Tongue (tissue), 2 donors: ENCODE data around the gene TCEAL3. TPM values are rescaled to one million over a fixed set of nuclear protein-coding genes. Genes with fewer than 3 reads are reported as not detected.
"Not testable (repeated sequence)": the region's sequence is repeated elsewhere in the genome, so short reads cannot be mapped to it uniquely, and the experiment has no call there.

Source experiments
- DNase-seq: peaks from one replicate; pipeline ENCODE4 v3.0.0-alpha.2; 2015
- total RNA-seq: library from RNA; depleted of rRNA; stranded (reverse); fragments of >200 nt; gene quantifications from one replicate; pipeline ENCODE4 v1.2.3, GENCODE V29; 2014

Gene TCEAL3, protein sequence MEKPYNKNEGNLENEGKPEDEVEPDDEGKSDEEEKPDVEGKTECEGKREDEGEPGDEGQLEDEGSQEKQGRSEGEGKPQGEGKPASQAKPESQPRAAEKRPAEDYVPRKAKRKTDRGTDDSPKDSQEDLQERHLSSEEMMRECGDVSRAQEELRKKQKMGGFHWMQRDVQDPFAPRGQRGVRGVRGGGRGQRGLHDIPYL
- 5.8 TPM for total RNA-seq

DNA sequence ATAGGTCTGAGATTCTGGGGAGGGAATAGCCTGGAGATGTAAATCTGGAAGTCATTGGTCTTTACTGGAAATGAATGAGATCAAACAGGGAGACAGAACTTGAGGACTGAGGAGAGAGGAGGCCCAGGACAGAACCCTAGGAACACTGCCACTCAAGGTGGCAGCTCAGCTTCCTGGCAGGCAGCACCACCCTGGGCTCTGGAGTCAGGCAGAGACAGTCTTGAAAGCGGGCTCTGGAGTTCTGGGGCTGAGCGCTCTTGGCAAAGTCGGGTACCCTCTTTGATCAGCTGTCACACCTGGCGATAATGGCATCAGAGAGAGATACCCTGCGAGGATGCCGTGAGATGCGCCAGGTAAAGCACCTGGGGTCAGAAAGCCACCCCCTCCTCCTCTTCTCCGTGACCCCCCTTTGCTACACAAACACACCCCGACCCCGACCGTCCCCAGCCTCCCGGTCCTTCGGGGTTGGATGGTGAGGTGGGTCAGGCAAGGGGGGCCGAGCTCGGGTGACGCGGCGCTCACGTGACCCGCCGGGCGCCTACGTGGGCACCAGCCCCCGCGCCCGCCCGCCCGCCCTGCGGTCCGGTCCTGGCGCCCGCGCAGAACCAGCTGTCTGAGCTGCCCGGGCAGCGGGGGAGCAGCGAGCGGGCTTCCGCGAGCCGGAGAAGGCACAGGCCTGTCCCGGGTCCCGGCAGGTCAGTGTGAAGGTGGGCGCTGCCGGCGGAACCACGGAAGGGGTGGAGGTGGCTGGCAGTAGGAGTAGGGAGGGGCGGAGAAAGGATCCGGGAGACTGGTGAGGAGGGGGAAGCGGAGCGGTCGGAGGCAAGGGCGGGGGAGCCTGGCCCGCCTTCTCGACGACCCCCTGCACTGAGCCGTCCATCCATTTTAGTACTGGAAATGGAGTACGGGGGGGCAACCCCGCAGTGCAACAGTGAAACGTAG lies at the start of gene TCEAL3:
Gene TCEAL3 (plus strand): TSS at position 600 of the 942 bp plus-strand sequence. CDS start 1,102 bp downstream, outside the sequence.
- DNase-seq = peak; percentile 62

DNA sequence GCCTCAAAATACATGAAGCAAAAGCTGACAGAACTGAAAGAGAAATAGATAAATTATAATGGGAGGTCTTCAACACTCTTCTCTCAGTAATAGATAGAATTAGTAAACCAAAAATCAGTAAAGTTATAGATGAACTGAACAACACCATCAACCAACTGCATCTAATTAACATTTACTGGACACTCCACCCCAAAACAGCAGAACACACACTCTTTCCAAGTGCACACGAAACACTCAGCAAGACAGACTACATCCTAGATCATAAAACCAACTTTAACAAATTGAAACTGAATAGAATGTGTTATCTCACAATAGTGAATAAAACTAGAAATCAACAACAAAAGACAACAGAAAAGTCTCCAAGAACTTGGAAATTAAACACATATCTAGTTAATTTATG lies 47.5 kb upstream of the TCEAL3 start:
- no peak for DNase-seq

DNA sequence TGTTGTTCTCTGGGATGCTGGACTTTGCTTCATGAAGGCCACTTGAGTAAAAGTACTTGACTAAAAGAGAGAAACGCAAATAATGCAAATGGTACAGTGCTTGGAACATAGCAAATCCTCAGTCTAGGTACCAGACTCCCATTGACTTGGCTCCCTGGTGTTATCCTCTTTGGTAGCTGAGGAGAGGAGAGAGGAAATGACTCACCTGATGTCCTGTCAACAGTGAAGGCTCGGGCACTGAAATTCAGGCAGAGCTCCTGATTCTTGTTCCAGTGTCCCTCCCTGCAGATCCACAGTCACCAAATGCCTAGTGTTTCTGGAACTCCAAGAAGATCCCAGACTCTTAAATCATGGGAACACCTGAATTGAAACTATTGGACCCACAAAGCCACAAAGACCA lies 45.0 kb upstream of the TCEAL3 start:
- DNase-seq = no peak

DNA sequence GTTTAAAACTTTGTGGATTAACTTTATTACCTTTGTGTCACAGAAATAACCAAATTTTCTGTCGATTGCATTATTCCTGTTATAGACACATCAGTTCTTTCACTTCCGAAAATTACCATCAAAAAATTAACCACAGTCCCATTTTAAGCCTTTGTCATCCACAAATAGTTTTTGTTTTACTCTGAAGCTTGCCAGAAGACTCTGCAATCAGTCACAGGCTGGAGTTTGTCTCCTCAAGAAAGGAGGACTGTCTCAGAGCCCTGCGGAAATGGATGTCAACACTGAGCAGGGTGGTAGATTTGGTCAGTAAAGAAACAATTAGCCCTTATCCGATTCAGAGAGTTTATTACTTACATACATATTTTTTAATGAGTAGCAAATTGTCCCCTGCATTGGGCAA lies 42.6 kb upstream of the TCEAL3 start:
- DNase-seq = no peak

DNA sequence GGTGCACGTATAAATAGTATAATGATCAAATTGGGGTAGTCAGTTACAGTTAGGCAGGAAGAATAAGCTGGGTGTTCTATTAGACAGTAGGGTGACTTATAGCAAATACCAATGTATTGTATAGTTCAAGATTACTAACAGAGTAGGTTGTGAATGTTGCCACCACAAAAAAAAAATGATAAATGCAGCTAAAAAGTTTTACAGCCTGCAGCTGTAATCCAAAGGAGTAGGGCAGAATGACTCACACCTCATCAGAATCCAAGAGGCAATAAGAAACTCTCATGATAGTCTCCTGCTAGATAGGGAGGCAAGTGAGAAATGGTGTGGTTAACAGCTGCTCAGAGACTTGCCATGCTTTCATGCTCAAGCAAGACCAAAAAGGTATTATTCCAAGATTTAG lies 42.0 kb upstream of the TCEAL3 start:
- DNase-seq = no peak

DNA sequence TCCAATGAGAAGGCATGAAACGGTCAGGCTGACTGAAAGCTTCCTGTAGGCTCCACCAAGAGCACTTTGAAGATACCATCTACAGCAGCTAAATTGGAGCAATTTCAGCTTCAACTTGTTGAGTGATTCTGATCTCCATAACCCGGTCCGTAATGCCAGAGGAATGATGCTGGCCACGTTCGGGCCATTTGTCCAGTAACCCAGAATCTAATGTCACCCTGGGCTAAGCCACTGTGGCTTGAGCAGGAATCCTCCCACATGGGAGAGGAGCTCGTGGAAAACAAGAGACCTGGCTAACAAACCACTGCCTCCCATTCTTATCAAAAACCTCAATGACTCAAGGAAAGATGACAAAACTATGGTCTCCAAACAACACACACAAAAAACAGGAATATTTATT lies 36.6 kb upstream of the TCEAL3 start:
- DNase-seq = no peak

DNA sequence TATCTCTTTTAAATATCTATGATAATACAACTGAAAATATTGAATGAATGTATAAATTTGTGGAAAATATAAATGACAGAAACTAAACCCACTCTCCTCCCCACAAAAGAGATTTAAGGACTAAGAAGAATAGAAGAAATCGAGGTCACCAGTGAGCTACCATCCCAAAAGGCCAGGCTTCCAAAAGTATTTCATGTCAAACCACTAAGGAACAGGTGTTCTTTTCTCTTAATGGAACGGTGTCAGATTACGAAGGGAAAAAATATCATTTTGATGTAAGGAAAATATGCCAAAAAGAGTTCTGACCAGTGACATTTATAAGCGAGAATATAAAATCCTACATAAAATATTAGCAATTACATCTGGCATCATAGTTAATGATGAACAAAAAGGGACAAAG lies 36.0 kb upstream of the TCEAL3 start:
- DNase-seq = no peak

DNA sequence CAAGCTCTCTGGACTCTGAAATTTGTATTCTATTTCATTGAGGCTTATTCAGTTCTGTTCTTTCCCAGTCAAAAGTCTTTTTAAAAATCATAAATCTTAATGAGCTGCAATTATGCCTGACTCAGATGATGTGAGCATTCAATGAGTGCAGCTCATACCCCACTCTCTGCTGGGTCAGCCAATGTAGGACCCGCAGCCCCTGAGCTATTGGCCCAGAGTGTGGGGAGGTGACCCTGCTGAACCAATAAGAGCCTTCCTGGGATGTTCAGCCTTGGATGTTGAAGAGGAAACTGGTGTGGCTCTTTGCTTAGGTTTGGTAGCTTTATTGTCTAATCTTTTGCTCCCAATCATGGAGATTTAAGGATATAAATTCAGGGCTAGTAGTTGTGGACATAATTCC lies 34.6 kb upstream of the TCEAL3 start:
- DNase-seq = no peak

DNA sequence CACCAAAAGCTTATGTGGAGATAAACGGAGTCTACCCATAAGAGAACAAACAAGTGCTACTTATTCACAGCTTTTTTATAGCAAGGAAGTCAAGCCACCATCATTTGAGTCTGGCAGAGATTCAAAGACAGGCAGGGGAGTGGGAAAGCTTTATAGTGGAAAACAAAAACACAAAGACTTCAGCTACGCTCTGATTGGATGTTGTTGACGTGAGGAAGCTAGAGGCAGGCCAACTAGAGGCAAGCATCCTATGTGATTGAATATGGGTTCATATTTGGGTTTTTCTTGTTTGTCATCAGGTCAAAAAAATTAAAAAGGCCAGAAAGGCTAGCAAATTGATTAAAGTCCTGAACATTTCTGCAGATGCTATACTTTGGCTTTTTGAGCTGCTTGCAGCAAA lies 23.2 kb upstream of the TCEAL3 start:
- DNase-seq = peak; percentile 5

DNA sequence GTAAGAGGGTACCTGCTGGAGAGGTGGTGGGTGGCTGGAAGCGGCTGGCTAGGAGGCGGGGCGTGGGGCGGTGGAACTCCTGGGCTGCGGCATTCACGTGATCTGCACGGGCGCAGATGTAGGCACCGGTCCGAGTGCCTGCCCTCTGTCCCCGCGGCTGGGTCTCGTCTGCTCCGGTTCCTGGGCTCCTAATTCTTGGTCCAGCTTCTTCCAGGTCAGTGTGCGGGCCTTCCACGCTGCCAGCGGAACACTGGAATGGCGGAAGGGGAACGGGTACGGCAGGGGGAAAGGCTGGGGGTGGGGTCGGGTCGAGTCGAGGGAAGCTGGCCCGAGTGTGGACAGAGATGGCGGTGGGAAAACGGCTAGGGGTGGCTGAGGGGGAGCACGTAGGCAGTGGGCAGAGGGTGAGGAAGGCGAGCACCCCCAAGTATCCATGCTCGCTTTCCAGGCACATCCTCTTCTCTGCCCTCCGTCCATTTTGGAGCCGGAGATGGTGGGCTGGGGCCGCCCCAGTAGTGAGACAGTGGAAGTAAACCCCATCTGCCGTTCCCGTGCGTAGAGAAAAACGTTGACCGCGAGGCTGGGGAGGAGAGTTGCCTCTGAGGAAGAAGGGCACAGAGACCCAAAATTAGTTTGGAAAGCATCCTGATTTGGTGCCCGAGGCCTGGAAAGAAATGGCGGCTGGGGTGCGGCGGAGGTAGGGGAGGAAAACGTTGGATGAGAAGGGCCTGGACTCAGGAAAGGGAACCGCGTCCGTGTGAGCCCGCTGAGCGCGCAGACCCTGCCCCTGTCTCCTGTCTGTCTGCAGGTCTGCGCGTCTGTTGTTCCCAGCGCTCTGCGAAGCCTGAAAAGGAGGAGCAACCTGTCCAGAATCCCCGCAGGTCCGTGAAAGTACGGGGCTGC lies 22.1 kb upstream of the TCEAL3 start, which contains the start of gene TCEAL4:
Gene TCEAL4 (plus strand): TSS at position 105 of the 903 bp plus-strand sequence. CDS start 1,161 bp downstream, outside the sequence.
- peak; percentile 61 for DNase-seq

DNA sequence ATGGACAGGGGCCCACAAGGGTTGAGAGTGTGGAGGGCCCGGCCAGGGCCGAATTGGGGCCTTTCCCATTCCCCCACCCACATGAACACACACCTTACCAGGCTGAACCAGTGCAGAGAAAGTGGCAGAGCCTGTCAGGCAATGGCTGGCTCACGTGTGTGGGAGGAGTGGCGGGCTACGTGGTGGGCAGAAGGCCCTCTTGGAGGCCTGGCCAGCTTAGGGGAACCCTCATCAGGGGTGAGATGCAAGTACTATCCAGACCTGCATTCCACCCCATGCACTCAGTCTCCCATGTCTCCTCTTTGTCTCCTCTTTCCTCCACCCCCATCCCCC lies 21.5 kb upstream of the TCEAL3 start:
- DNase-seq = no peak

DNA sequence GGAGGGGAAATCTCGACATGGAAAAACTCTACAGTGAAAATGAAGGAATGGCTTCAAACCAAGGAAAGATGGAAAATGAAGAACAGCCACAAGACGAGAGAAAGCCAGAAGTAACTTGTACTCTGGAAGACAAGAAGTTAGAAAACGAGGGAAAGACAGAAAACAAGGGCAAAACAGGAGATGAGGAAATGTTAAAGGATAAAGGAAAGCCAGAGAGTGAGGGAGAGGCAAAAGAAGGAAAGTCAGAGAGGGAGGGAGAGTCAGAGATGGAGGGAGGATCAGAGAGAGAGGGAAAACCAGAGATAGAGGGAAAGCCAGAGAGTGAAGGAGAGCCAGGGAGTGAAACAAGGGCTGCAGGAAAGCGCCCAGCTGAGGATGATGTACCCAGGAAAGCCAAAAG lies 21.1 kb upstream of the TCEAL3 start:
- DNase-seq = no peak

DNA sequence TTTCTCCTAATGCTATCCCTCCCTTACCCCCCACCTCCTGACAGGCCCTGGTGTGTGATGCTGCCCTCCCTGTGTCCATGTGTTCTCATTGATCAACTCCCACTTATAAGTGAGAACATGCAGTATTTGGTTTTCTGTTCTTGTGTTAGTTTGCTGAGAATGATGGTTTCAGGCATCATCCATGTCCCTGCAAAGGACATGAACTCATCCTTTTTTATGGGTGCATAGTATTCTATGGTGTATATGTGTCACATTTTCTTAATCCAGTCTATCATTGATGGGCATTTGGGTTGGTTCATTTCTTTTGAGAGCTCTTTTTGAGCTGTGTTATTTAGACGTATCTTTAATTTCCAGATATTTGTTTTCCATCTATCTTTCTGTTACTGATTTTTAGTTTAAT lies 15.5 kb upstream of the TCEAL3 start:
- not testable (repeated sequence) for DNase-seq

DNA sequence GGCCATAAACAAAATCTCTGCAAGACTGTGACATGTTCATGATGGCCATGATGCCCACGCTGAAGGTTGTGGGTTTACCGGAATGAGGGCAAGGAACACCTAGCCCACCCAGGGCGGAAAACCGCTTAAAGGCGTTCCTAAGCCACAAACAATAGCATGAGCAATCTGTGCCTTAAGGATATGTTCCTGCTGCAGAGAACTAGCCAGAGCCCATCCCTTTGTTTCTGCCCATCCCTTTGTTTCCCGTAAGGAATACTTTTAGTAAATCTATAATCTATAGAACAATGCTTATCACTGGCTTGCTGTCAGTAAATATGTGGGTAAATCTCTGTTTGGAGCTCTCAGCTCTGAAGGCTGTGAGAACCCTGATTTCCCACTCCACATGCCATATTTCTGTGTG lies 12.6 kb upstream of the TCEAL3 start:
- DNase-seq = not testable (repeated sequence)

DNA sequence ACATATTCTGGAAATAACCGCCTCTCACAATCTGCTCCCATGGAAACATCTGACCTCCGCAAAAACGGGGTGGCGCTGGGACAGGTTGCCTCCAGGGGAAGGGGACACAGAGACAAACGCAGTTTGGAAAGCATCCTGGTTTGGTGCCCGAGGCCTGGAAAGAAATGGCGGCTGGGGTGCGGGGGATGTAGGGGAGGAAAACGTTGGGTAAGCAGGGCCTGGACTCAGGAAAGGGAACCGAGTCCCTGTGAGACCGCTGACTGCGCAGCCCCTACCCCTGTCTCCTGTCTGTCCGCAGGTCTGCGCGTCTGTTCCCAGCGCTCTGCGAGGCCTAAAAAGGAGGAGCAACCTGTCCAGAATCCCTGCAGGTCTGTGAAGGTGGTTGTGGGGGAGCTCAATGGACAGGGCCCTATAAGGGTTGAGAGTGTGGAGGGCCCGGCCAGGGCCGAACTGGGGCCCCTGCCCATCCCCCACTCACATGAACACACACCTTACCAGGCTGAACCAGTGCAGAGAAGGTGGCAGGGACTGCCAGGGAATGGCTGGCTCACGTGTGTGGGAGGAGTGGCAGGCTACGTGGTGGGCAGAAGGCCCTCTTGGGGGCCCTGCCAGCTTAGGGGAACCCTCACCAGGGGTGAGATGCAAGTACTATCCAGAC lies 672 bp downstream of the TCEAL3 start:
- DNase-seq = no peak

DNA sequence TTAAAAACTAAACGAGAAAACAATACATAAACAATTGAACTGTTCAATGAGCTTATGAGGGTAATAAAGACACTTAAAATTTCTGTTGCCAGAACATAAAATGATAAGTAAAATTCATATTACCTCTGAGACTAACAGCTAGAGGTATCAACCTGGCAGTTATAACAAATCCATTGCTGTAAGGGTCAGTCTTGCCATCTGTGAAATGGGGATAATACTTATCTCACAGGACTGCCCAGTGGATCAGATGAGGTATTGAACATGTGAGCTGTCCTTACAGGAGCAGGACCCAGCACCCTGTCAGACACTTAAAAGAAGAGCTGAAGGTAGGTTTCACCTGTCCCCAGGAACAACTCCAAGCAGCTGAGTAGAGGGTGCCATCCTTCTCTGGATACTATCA lies 2.5 kb downstream of the TCEAL3 start:
- DNase-seq = no peak

DNA sequence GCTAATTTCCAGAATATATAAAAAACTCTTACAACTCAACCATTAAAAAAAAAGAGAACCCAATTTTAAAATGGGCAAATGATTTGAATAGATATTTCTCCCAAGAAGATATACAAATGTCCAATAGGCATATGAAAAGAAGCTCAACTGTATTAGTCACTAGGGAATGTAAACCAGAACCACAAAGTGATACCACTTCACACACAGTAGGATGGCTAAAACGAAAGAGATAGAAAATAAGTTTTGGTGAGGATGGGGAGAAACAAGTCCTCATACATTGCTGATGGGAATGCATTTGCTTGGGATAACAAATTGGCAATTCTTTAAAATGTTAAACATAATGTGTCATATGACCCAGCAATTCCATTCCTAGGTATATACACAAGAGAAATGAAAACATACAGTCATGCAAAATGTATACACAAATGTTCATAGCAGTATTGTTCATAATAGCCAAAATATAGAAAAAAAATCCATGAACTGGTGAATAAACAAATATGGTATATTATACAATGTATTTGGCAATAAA lies 5.7 kb downstream of the TCEAL3 start:
- DNase-seq = no peak

DNA sequence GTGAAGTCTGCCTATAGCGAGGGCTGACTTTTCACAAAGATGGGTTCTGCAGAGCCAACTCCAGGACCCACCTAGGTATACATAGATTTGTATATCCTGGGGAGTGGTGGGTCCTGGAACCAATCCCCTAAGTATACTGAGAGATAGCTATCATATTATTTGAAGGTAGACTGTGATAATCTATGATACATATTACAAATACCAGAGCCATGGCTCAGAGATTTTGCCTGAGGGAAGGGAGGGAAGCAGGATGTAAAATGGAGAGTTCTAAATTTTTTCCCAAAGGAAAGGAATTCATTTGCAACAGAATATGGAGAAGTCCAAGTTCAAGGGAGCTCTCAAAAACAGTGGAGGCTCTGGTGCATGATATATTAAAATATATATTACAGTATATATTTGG lies 7.2 kb downstream of the TCEAL3 start:
- DNase-seq = no peak

DNA sequence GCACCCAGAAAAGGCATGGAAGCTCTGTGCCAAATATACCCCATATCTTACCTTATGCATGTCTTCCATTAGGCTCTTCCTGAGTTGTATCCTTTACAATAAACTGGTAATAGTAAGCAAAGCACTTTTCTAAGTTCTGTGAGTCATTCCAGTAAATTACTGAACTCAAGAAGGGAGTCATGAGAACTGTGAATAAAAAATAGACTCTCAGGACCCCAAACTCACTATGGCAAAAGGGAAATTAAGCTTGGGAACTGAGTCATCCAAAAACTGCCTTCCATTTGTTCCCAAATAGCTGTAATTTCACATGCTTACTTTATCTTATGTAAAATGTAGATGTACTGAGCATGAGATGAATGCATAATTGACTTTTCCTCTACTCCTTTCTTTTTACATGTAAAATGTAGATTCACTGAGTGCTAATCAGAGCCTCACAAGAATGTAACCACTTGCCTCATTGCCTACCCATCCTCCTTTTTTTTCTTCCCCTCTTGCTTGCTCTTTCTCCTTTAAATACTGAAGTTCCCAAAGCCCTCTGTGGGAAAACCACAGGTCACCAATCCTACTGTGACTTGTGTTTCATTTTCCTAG lies 8.1 kb downstream of the TCEAL3 start:
- no peak for DNase-seq

DNA sequence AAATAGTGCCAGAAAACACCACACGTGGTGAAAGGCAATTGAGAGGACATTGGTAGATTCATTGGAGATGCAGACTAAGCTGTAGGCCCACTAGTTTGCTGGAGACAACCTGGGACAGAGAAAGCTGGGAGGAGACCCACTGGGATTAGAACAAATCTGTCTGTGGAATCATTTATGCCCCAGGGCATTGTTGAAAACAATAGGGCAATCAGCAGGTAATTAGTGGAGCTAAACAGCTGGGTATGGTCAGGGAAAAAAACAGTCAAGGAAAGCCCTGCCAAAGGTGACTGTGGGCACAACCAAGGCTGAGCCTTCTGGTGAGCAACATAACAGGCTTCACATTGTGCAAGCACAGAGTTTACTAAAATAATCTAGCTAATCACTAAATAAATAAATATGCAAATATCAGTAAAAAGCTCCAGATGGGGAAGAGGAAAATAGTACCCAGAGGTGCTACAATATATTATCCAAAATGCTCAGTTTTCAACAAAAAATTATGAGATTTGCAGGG lies 9.0 kb downstream of the TCEAL3 start:
- DNase-seq = no peak

DNA sequence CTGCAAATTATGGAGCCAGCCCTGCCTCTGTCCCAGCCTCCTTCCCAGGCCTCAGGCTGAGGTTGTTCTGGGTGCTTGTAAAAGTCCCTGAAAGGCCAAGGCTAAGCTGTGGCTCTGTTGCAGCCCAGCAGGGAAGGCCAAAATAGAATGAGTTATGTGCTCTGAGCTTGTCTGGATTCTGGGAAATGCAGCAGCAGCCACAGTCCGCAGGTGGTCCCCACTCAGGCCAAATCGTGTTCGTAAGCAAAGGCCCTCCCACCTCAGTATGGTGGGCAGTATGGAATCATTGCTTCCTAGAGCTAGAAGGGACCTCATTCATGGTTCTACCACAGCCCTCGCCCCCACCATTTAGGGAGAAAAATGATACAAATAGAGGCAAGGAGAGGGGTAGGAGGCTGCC lies 16.3 kb downstream of the TCEAL3 start:
- DNase-seq = no peak
